HepG2 (cell line): ENCODE measurements around the gene HSD11B1L. TPM values are rescaled to one million over a fixed set of nuclear protein-coding genes. Genes with fewer than 3 reads are reported as not detected.
A peak's percentile ranks its signal among the peaks of the same experiment; 100 is the strongest.

Experiments
- CEBPG ChIP-seq: IDR thresholded peaks from 2 replicates; pipeline ENCODE4 v1.6.1; 2016
- CENPX ChIP-seq: sonication (generic); formaldehyde crosslinking; IDR thresholded peaks from 2 replicates; pipeline ENCODE4 v1.9.0; 2021; ENCODE audit warnings: mild to moderate bottlenecking, missing genetic modification reagents, moderate library complexity
- FOXP4 ChIP-seq: sonication (generic); formaldehyde crosslinking; IDR thresholded peaks from 2 replicates; pipeline ENCODE4 v1.4.0; 2020; ENCODE audit warnings: missing genetic modification reagents
- KDM6A ChIP-seq: IDR thresholded peaks from 2 replicates; pipeline ENCODE4 v1.6.1; 2016; ENCODE audit warnings: low read depth
- MATR3 ChIP-seq: sonication (generic); formaldehyde crosslinking; IDR thresholded peaks from 2 replicates; pipeline ENCODE4 v1.4.0; 2020; ENCODE audit warnings: missing genetic modification reagents
- RARA ChIP-seq: IDR thresholded peaks from 2 replicates; pipeline ENCODE4 v1.6.1; 2016; ENCODE audit warnings: missing genetic modification reagents, missing compliant biosample characterization
- SNRNP70 ChIP-seq: fragments of 200-400 bp; formaldehyde crosslinking; IDR thresholded peaks from 2 replicates; pipeline ENCODE4 v1.6.1; 2017; ENCODE audit warnings: mild to moderate bottlenecking, low read depth, low read length, moderate library complexity
- TBL1XR1 ChIP-seq: fragments of 150-350 bp; IDR thresholded peaks from 2 replicates; pipeline ENCODE4 v1.6.1; 2014; ENCODE audit warnings: borderline replicate concordance, low read length; ENCODE audit not compliant: partially characterized antibody
- ZFP36 ChIP-seq: fragments of 150-350 bp; IDR thresholded peaks from 2 replicates; pipeline ENCODE4 v1.6.1; 2018; ENCODE audit warnings: borderline replicate concordance, low read length, low read depth; ENCODE audit not compliant: partially characterized antibody
- ZNF280D ChIP-seq: sonication (generic); formaldehyde crosslinking; IDR thresholded peaks from 2 replicates; pipeline ENCODE4 v1.5.1; 2020; ENCODE audit warnings: mild to moderate bottlenecking, missing genetic modification reagents
- ZNF343 ChIP-seq: sonication (generic); formaldehyde crosslinking; IDR thresholded peaks from 2 replicates; pipeline ENCODE4 v1.4.0; 2020; ENCODE audit warnings: mild to moderate bottlenecking, missing genetic modification reagents
- ZNF431 ChIP-seq: sonication (generic); formaldehyde crosslinking; IDR thresholded peaks from 2 replicates; pipeline ENCODE4 v1.9.0; 2022; ENCODE audit warnings: missing genetic modification reagents, low read depth, mild to moderate bottlenecking, borderline replicate concordance
- ZNF44 ChIP-seq: sonication (generic); formaldehyde crosslinking; IDR thresholded peaks from 2 replicates; pipeline ENCODE4 v1.5.1; 2020; ENCODE audit warnings: mild to moderate bottlenecking, missing genetic modification reagents
- ZNF558 ChIP-seq: sonication (generic); formaldehyde crosslinking; IDR thresholded peaks from 2 replicates; pipeline ENCODE4 v1.9.0; 2022; ENCODE audit warnings: mild to moderate bottlenecking, missing genetic modification reagents, borderline replicate concordance
- ZSCAN12 ChIP-seq: sonication (generic); formaldehyde crosslinking; IDR thresholded peaks from 2 replicates; pipeline ENCODE4 v1.9.0; 2021; ENCODE audit warnings: mild to moderate bottlenecking, missing genetic modification reagents
- polyA plus RNA-seq, 8 experiments: library from polyadenylated mRNA; depleted of rRNA in 3 of 8; stranded (reverse) in 7 of 8; unstranded in 1 of 8; fragments of >200 nt; fragmentation: Illumina TruSeq in 4 of 8; extraction: Trizol in 4 of 8; gene quantifications; 2 replicates each; pipeline versions ENCODE4 v1.2.1 to v1.2.3, GENCODE V29; 2011 to 2016; ENCODE audit warnings: low read depth in 4 of 8, missing spikeins in 1 of 8, mixed read lengths in 1 of 8; ENCODE audit not compliant: insufficient read depth in 1 of 8
- total RNA-seq, 5 experiments: library from RNA; depleted of rRNA; stranded (reverse); fragments of >200 nt; fragmentation: Illumina TruSeq; extraction: Trizol; gene quantifications; 2 replicates each; pipeline ENCODE4 v1.2.3, GENCODE V29; 2016; ENCODE audit warnings: low read depth in 1 of 5
- TF ChIP-seq, protein P1 (sequence below): fragments of 450-650 bp; IDR thresholded peaks from 2 replicates; pipeline ENCODE4 v1.6.1; 2017; ENCODE audit warnings: mild to moderate bottlenecking
- TF ChIP-seq, protein P2 (sequence below): sonication (generic); formaldehyde crosslinking; IDR thresholded peaks from 2 replicates; pipeline ENCODE4 v1.4.0; 2020; ENCODE audit warnings: mild to moderate bottlenecking, missing genetic modification reagents
- TF ChIP-seq, protein P3 (sequence below): sonication (generic); formaldehyde crosslinking; IDR thresholded peaks from 2 replicates; pipeline ENCODE4 v1.8.1; 2023; ENCODE audit warnings: mild to moderate bottlenecking, moderate library complexity, missing genetic modification reagents

HSD11B1L gene
- total and polyA plus RNA-seq, 2 of the 13 experiments (the other 11 are each of a cell fraction or from before 2014, with no cell fraction given), result 2.8 to 3.9 TPM

- peak; percentile 49 for TF ChIP-seq FOXP4
- TF ChIP-seq, protein P1, sequence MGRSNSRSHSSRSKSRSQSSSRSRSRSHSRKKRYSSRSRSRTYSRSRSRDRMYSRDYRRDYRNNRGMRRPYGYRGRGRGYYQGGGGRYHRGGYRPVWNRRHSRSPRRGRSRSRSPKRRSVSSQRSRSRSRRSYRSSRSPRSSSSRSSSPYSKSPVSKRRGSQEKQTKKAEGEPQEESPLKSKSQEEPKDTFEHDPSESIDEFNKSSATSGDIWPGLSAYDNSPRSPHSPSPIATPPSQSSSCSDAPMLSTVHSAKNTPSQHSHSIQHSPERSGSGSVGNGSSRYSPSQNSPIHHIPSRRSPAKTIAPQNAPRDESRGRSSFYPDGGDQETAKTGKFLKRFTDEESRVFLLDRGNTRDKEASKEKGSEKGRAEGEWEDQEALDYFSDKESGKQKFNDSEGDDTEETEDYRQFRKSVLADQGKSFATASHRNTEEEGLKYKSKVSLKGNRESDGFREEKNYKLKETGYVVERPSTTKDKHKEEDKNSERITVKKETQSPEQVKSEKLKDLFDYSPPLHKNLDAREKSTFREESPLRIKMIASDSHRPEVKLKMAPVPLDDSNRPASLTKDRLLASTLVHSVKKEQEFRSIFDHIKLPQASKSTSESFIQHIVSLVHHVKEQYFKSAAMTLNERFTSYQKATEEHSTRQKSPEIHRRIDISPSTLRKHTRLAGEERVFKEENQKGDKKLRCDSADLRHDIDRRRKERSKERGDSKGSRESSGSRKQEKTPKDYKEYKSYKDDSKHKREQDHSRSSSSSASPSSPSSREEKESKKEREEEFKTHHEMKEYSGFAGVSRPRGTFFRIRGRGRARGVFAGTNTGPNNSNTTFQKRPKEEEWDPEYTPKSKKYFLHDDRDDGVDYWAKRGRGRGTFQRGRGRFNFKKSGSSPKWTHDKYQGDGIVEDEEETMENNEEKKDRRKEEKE, result no peak
- TF ChIP-seq MATR3, result no peak
- no peak for TF ChIP-seq ZSCAN12
- no peak for TF ChIP-seq ZNF280D (CRISPR knock-in tag)
- TF ChIP-seq ZNF558 (CRISPR knock-in tag), result no peak
- no peak for TF ChIP-seq ZNF44 (CRISPR knock-in tag)
- TF ChIP-seq, protein P2, sequence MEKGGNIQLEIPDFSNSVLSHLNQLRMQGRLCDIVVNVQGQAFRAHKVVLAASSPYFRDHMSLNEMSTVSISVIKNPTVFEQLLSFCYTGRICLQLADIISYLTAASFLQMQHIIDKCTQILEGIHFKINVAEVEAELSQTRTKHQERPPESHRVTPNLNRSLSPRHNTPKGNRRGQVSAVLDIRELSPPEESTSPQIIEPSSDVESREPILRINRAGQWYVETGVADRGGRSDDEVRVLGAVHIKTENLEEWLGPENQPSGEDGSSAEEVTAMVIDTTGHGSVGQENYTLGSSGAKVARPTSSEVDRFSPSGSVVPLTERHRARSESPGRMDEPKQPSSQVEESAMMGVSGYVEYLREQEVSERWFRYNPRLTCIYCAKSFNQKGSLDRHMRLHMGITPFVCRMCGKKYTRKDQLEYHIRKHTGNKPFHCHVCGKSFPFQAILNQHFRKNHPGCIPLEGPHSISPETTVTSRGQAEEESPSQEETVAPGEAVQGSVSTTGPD (CRISPR knock-in tag), result no peak
- no peak for TF ChIP-seq TBL1XR1
- no peak for TF ChIP-seq CENPX (CRISPR knock-in tag)
- no peak for TF ChIP-seq KDM6A (CRISPR knock-in tag)
- TF ChIP-seq SNRNP70, result no peak
- no peak for TF ChIP-seq ZNF431
- TF ChIP-seq CEBPG (CRISPR knock-in tag), result peak; percentile 89
- TF ChIP-seq, protein P3, sequence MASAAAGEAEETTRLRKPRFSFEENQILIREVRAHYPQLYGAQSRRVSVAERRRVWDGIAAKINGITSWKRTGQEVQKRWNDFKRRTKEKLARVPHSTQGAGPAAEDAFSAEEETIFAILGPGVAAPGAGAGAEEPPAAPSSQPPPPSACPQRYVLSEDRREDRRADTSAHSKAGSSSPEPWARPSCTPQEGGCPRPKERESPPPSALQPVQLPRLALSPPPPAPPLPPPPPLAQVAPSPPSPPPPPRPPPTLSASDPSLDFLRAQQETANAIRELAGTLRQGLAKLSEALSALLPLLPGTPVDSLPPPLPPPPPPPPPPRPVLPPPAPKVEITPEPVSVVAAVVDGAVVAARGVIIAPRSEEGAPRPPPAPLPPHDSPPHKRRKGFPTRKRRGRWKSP (CRISPR knock-in tag), result no peak
- TF ChIP-seq ZFP36, result no peak
- TF ChIP-seq RARA (CRISPR knock-in tag), result peak; percentile 81
- no peak for TF ChIP-seq ZNF343 (CRISPR knock-in tag)
Observed at GRCh38 chr19:5642204-5642603, 38.6 kb upstream of the HSD11B1L start (continued).
